ENCODE results near the gene ANK3. TPM values are rescaled to one million over a fixed set of nuclear protein-coding genes. Genes with fewer than 3 reads are reported as not detected.

Gene ANK3
- total RNA-seq, 2 experiments from 2014 or later, result 60.5 to 61.9 TPM

- no peak for TF ChIP-seq CTCF (IDR thresholded peaks at IDR 0.05)
- no peak overlapping the region for H3K4me3 ChIP-seq (ENCODE audit: low read length)
- H3K36me3 Mint-ChIP-seq (ENCODE audit: low read depth), result peaks cover 6% of the 10 kb centered on the region
- H3K9me3 Mint-ChIP-seq, result no peaks in the 10 kb centered on the region
- peaks cover 10% of the 10 kb centered on the region for H3K4me1 Mint-ChIP-seq (ENCODE audit: low read depth)
- H3K4me3 Mint-ChIP-seq, result no peak overlapping the region
- H3K27ac ChIP-seq (ENCODE audit: low read depth in 1 of 2, low read length in 2 of 2), result no peak overlapping the region
- ChIA-PET POLR2A (no interaction called here), CTCF (no interaction called here)
- no peaks in the 10 kb centered on the region for H3K36me3 ChIP-seq (ENCODE audit: insufficient read depth, low read length)
- DNase-seq, result no peak
- no peaks in the 10 kb centered on the region for H3K27me3 ChIP-seq (ENCODE audit: control insufficient read depth in 1 of 2, insufficient read depth in 2 of 2, low read length in 2 of 2)
- H3K27ac Mint-ChIP-seq, result no peak overlapping the region
- H3K27me3 Mint-ChIP-seq, result no peaks in the 10 kb centered on the region
- H3K9me3 ChIP-seq (ENCODE audit: control insufficient read depth in 1 of 2, insufficient read depth in 1 of 2, low read length in 2 of 2), result no peaks in the 10 kb centered on the region
- intact Hi-C loops (cut with DNase I, micrococcal nuclease), result no loop called here
- peaks cover 3% of the 10 kb centered on the region for H3K4me1 ChIP-seq (ENCODE audit: insufficient read depth, low read length)
- no peak for ATAC-seq (ENCODE audit: poor library complexity)
These were observed 76.7 kb downstream of the ANK3 start for GRCh38 chr10:60312818-60313588.

GRCh38 chr10:60311821-60312220, 77.9 kb downstream of the ANK3 start:
- no peak overlapping the region for H3K4me3 Mint-ChIP-seq
- Histone ChIP-seq H3K27ac (ENCODE audit: low read depth in 1 of 2, low read length in 2 of 2) (no peak overlapping the region), H3K27me3 (ENCODE audit: control insufficient read depth in 1 of 2, insufficient read depth in 2 of 2, low read length in 2 of 2) (no peaks in the 10 kb centered on the region), H3K4me3 (ENCODE audit: low read length) (no peak overlapping the region), H3K36me3 (ENCODE audit: insufficient read depth, low read length) (no peaks in the 10 kb centered on the region), H3K4me1 (ENCODE audit: insufficient read depth, low read length) (peaks cover 3% of the 10 kb centered on the region), H3K9me3 (ENCODE audit: control insufficient read depth in 1 of 2, insufficient read depth in 1 of 2, low read length in 2 of 2) (no peaks in the 10 kb centered on the region)
- DNase-seq (no peak), ATAC-seq (ENCODE audit: poor library complexity) (no peak)
- no peaks in the 10 kb centered on the region for H3K9me3 Mint-ChIP-seq
- TF ChIP-seq CTCF (IDR thresholded peaks at IDR 0.05), result no peak
- ChIA-PET POLR2A (no interaction called here), CTCF (no interaction called here)
- no peaks in the 10 kb centered on the region for H3K27me3 Mint-ChIP-seq
- H3K36me3 Mint-ChIP-seq (ENCODE audit: low read depth), result peaks cover 6% of the 10 kb centered on the region
- H3K4me1 Mint-ChIP-seq (ENCODE audit: low read depth), result peaks cover 10% of the 10 kb centered on the region
- H3K27ac Mint-ChIP-seq, result no peak overlapping the region
- intact Hi-C loops (cut with DNase I, micrococcal nuclease), result no loop called here

GRCh38 chr10:60310740-60311139, 78.9 kb downstream of the ANK3 start:
- H3K27ac Mint-ChIP-seq, result no peak overlapping the region

More at GRCh38 chr10:60310740-60311139, 78.9 kb downstream of the ANK3 start:
- intact Hi-C loops (cut with DNase I, micrococcal nuclease), result no loop called here
- Histone ChIP-seq H3K27ac (ENCODE audit: low read depth in 1 of 2, low read length in 2 of 2) (no peak overlapping the region), H3K9me3 (ENCODE audit: control insufficient read depth in 1 of 2, insufficient read depth in 1 of 2, low read length in 2 of 2) (no peaks in the 10 kb centered on the region), H3K4me1 (ENCODE audit: insufficient read depth, low read length) (no peaks in the 10 kb centered on the region), H3K27me3 (ENCODE audit: control insufficient read depth in 1 of 2, insufficient read depth in 2 of 2, low read length in 2 of 2) (no peaks in the 10 kb centered on the region), H3K36me3 (ENCODE audit: insufficient read depth, low read length) (no peaks in the 10 kb centered on the region), H3K4me3 (ENCODE audit: low read length) (no peak overlapping the region)
- H3K4me1 Mint-ChIP-seq (ENCODE audit: low read depth), result peaks cover 10% of the 10 kb centered on the region
- H3K4me3 Mint-ChIP-seq, result no peak overlapping the region
- DNase-seq, result no peak
- no peak for ATAC-seq (ENCODE audit: poor library complexity)
- ChIA-PET POLR2A (no interaction called here), CTCF (no interaction called here)
- TF ChIP-seq CTCF (IDR thresholded peaks at IDR 0.05), result no peak
- no peaks in the 10 kb centered on the region for H3K27me3 Mint-ChIP-seq
- H3K36me3 Mint-ChIP-seq (ENCODE audit: low read depth), result peaks cover 6% of the 10 kb centered on the region
- no peaks in the 10 kb centered on the region for H3K9me3 Mint-ChIP-seq
